ENCODE data around the gene FAM184A.
A peak's percentile ranks its signal among the peaks of the same experiment; 100 is the strongest.

FAM184A gene, protein sequence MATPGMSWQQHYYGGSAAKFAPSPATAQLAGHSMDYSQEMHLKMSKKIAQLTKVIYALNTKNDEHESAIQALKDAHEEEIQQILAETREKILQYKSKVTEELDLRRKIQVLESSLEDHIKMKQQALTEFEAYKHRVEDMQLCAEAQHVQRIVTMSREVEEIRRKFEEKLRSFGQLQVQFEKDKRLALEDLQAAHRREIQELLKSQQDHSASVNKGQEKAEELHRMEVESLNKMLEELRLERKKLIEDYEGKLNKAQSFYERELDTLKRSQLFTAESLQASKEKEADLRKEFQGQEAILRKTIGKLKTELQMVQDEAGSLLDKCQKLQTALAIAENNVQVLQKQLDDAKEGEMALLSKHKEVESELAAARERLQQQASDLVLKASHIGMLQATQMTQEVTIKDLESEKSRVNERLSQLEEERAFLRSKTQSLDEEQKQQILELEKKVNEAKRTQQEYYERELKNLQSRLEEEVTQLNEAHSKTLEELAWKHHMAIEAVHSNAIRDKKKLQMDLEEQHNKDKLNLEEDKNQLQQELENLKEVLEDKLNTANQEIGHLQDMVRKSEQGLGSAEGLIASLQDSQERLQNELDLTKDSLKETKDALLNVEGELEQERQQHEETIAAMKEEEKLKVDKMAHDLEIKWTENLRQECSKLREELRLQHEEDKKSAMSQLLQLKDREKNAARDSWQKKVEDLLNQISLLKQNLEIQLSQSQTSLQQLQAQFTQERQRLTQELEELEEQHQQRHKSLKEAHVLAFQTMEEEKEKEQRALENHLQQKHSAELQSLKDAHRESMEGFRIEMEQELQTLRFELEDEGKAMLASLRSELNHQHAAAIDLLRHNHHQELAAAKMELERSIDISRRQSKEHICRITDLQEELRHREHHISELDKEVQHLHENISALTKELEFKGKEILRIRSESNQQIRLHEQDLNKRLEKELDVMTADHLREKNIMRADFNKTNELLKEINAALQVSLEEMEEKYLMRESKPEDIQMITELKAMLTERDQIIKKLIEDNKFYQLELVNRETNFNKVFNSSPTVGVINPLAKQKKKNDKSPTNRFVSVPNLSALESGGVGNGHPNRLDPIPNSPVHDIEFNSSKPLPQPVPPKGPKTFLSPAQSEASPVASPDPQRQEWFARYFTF

DNA sequence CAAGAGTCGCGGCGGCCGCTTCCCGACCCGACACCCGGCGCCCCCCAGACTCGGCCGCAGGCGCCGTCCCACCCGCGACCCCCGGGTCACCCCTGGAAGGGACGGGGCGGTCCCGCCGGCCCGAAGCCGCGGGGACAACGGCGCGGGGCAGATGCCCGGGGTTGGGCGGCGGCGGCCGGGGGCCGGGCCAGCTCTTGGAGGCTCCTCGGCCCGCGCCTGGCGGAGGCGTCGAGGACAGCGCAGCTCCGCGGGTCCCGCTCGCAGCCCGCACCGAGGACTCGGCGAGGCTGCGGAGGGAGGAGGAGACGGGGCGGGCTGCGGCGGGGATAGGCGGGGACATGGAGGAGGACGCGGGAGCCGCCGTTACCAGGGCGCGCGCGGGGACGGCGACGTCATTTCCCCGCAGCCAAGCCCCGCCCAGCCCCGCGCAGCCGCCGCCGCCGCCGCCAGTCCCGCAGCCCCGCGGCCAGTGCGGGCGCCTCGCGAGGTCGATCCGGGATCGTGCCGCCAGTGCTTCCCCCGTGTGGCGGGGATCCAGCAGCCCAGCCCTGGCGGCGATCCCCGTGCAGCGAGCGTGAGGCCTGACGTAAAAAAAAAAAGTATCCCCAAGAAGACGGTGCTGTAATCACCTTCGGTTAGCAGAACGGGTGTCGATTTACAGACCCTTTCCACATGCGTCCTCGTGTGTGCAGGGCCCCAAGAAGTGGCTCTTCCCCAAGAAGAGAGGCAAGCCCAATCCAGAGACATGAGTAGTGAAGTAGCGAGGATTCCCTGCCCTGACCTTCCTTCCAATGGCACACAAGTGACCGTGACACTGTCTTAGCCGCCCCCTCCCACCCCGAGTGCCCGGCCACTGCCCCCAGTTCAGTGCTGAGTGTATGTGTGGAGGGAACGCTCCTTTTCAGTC is at the start of gene FAM184A:
TSS of gene FAM184A (minus strand) at position 289 of the 907 bp plus-strand sequence. CDS start 365 bp downstream, outside the sequence.
- Histone ChIP-seq H3K9ac (ENCODE audit: low read length in 2 of 2) (peak within 1 kb of the TSS; percentile 74 to 88), H3K9me3 (ENCODE audit: control insufficient read depth in 2 of 2, low read length in 2 of 2) (no peaks in the 10 kb centered on the region)

DNA sequence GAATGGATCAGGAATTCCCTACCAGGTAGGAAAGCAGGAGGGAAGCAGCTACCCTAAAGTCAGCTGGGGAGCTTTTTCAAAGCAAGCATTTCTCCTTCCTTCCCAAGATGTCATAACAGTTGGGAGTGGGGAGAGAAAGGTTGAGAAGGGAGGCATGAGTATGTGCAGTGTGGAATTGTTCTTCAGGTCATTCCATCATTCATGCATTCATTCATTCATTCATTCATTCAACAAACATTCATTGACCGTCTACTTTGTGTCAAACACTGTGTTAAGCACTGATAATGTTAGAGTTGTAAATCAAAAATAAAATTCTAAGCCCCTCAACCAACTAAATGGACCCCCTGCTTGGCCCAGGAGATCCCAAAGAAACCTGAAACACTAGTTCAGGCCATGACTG is 49.2 kb upstream of the FAM184A start:
- H3K9me3 ChIP-seq (ENCODE audit: control insufficient read depth in 2 of 2, low read length in 2 of 2), result no peaks in the 10 kb centered on the region
- no peak overlapping the region for H3K4me3 ChIP-seq (ENCODE audit: low read length in 2 of 2)
- no peak overlapping the region for H3K9ac ChIP-seq (ENCODE audit: low read length in 2 of 2)
- no peaks in the 10 kb centered on the region for H3K36me3 ChIP-seq (ENCODE audit: control insufficient read depth in 2 of 2, insufficient read depth in 2 of 2, low read length in 2 of 2)
- peaks cover 4% of the 10 kb centered on the region for H3K4me1 ChIP-seq (ENCODE audit: control insufficient read depth, insufficient read depth, low read length)
- no peaks in the 10 kb centered on the region for H3K27me3 ChIP-seq (ENCODE audit: control insufficient read depth in 1 of 2, insufficient read depth in 2 of 2, low read length in 2 of 2)
- H3K27ac ChIP-seq (ENCODE audit: low read length), result no peak overlapping the region

More for the DNA sequence above, at the start of gene FAM184A:
- H3K27ac ChIP-seq (ENCODE audit: low read length), result peak within 1 kb of the TSS; percentile 73
- no peaks in the 10 kb centered on the region for H3K27me3 ChIP-seq (ENCODE audit: control insufficient read depth in 1 of 2, insufficient read depth in 2 of 2, low read length in 2 of 2)
- H3K4me3 ChIP-seq (ENCODE audit: low read length in 2 of 2), result peak within 1 kb of the TSS; percentile 91 to 97
- peaks cover 3% of the 10 kb centered on the region for H3K4me1 ChIP-seq (ENCODE audit: control insufficient read depth, insufficient read depth, low read length)
- no peaks in the 10 kb centered on the region for H3K36me3 ChIP-seq (ENCODE audit: control insufficient read depth in 2 of 2, insufficient read depth in 2 of 2, low read length in 2 of 2)

DNA sequence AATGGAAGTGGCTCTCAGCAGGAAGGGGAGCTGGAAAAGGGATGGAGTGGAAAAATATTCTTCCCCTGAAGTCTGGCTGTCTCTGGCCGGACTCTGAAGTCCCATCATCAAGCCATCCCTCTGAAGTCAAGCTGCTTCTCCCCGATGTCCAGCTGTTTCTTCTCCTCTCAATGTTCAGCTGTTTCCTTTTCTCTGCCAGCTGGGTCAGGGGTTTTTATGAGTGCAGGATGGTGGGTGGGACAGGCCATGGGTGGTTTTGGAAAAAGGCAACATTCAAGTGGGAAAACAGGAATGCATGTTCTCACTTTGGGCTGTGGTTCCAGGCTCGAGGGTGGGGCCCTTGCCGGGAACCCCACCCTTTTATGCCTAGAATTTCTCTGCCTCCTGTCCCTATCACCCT is 48.4 kb upstream of the FAM184A start:
- Histone ChIP-seq H3K4me1 (ENCODE audit: control insufficient read depth, insufficient read depth, low read length) (peaks cover 4% of the 10 kb centered on the region), H3K9me3 (ENCODE audit: control insufficient read depth in 2 of 2, low read length in 2 of 2) (no peaks in the 10 kb centered on the region), H3K27me3 (ENCODE audit: control insufficient read depth in 1 of 2, insufficient read depth in 2 of 2, low read length in 2 of 2) (no peaks in the 10 kb centered on the region), H3K9ac (ENCODE audit: low read length in 2 of 2) (no peak overlapping the region), H3K4me3 (ENCODE audit: low read length in 2 of 2) (no peak overlapping the region), H3K27ac (ENCODE audit: low read length) (no peak overlapping the region), H3K36me3 (ENCODE audit: control insufficient read depth in 2 of 2, insufficient read depth in 2 of 2, low read length in 2 of 2) (no peaks in the 10 kb centered on the region)

DNA sequence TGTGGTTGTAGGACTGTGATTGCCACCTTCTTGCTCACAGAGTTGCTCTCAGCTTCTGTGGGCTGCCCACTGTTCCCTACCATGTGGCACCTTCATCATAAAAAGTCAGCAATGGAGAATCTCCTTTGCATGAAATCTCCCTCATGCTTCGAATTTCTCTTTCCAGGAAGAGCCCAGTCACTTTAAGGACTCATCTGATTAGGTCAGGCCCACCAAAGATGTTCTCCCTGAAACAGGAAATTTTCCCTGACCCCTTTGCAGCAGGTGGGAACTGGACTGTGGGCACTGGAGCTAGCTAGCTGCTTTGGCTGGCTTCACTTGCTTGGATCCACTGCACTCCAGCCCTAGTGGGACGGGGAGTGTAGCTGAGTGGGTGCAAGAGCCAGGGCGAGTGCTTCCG is 47.7 kb upstream of the FAM184A start:
- H3K4me1 ChIP-seq (ENCODE audit: control insufficient read depth, insufficient read depth, low read length), result peaks cover 4% of the 10 kb centered on the region
- H3K27ac ChIP-seq (ENCODE audit: low read length), result no peak overlapping the region
- no peaks in the 10 kb centered on the region for H3K27me3 ChIP-seq (ENCODE audit: control insufficient read depth in 1 of 2, insufficient read depth in 2 of 2, low read length in 2 of 2)
- H3K9me3 ChIP-seq (ENCODE audit: control insufficient read depth in 2 of 2, low read length in 2 of 2), result no peaks in the 10 kb centered on the region
- no peak overlapping the region for H3K9ac ChIP-seq (ENCODE audit: low read length in 2 of 2)
- H3K36me3 ChIP-seq (ENCODE audit: control insufficient read depth in 2 of 2, insufficient read depth in 2 of 2, low read length in 2 of 2), result no peaks in the 10 kb centered on the region
- no peak overlapping the region for H3K4me3 ChIP-seq (ENCODE audit: low read length in 2 of 2)

DNA sequence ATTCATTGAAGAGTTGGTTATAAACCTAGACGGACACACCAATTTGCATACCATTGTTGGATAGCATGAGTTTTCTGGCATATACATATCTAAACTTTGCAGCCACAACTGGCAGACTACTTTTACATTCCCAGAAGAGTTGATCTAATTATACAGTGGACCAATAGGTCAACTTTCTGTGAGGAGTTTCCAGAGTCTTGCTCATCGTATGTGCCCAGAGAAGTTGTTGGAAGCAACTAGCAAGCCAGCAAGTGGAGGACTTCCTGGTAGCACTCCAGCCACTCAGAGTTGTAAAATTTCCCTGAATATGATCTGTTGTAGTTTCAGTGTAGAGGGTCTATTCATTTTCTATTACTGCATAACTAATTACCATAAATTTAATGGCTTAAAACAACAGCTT is 47.1 kb upstream of the FAM184A start:
- H3K27me3 ChIP-seq (ENCODE audit: control insufficient read depth in 1 of 2, insufficient read depth in 2 of 2, low read length in 2 of 2), result no peaks in the 10 kb centered on the region
- H3K4me3 ChIP-seq (ENCODE audit: low read length in 2 of 2), result no peak overlapping the region
- H3K9ac ChIP-seq (ENCODE audit: low read length in 2 of 2), result no peak overlapping the region
- H3K36me3 ChIP-seq (ENCODE audit: control insufficient read depth in 2 of 2, insufficient read depth in 2 of 2, low read length in 2 of 2), result no peaks in the 10 kb centered on the region
- peaks cover 4% of the 10 kb centered on the region for H3K4me1 ChIP-seq (ENCODE audit: control insufficient read depth, insufficient read depth, low read length)
- H3K9me3 ChIP-seq (ENCODE audit: control insufficient read depth in 2 of 2, low read length in 2 of 2), result no peaks in the 10 kb centered on the region
- no peak overlapping the region for H3K27ac ChIP-seq (ENCODE audit: low read length)

DNA sequence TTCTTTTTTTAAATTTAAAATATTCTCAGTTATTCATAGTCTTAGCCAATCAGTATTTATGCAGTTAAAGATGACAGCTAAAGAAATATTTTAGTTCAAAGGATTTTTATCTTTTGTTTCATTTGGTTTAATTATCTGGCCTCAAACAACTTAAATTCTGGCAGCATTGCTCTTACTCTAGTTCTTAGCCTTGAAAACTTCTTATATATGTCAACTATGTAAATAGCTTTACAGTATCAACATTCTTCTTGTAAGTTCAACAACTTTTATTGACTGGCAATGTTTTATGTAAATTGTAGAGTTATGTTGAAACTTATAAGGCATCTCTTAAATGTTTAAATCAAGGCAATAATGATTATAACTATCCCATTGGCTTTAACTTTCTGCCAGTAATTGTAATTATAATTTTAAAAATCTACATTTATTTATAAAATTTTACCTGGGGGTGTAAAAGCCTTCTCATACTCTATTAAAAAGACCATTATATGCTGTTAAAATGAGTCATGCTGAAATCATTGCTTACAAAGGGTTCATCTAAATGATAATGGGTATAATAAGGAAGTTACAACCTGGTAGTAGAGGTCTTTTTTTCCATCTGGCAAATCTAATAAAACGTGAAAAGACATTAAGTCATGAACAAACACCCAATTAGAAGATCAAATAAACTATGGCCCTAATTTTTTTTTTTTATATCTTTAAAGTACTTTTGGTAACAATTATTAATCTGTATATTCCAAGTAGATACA is 45.8 kb upstream of the FAM184A start:
- Histone ChIP-seq H3K36me3 (ENCODE audit: control insufficient read depth in 2 of 2, insufficient read depth in 2 of 2, low read length in 2 of 2) (no peaks in the 10 kb centered on the region), H3K9ac (ENCODE audit: low read length in 2 of 2) (no peak overlapping the region), H3K27me3 (ENCODE audit: control insufficient read depth in 1 of 2, insufficient read depth in 2 of 2, low read length in 2 of 2) (no peaks in the 10 kb centered on the region), H3K27ac (ENCODE audit: low read length) (no peak overlapping the region), H3K4me1 (ENCODE audit: control insufficient read depth, insufficient read depth, low read length) (no peaks in the 10 kb centered on the region), H3K4me3 (ENCODE audit: low read length in 2 of 2) (no peak overlapping the region), H3K9me3 (ENCODE audit: control insufficient read depth in 2 of 2, low read length in 2 of 2) (no peaks in the 10 kb centered on the region)

DNA sequence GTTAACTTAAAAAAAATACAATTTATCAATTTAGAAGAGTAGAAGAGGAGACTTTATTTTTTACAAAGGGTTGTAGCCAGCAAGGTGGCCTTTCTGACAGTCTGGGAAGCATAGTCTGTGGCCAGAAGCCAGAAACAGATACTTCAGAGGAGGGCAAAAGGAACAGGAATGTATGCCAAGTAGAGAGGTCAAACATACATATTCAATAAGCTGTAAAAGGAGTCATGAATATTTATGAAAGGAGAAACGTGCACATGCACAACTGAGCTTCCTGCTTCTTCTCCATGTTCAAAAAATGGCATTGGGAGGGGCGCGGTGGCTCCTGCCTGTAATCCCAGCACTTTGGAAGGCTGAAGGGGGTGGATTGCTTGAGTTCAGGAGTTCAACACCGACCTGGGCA is 43.9 kb upstream of the FAM184A start:
- Histone ChIP-seq H3K9me3 (ENCODE audit: control insufficient read depth in 2 of 2, low read length in 2 of 2) (no peaks in the 10 kb centered on the region), H3K27ac (ENCODE audit: low read length) (no peak overlapping the region), H3K4me1 (ENCODE audit: control insufficient read depth, insufficient read depth, low read length) (no peaks in the 10 kb centered on the region), H3K27me3 (ENCODE audit: control insufficient read depth in 1 of 2, insufficient read depth in 2 of 2, low read length in 2 of 2) (no peaks in the 10 kb centered on the region), H3K9ac (ENCODE audit: low read length in 2 of 2) (no peak overlapping the region), H3K36me3 (ENCODE audit: control insufficient read depth in 2 of 2, insufficient read depth in 2 of 2, low read length in 2 of 2) (no peaks in the 10 kb centered on the region), H3K4me3 (ENCODE audit: low read length in 2 of 2) (no peak overlapping the region)

DNA sequence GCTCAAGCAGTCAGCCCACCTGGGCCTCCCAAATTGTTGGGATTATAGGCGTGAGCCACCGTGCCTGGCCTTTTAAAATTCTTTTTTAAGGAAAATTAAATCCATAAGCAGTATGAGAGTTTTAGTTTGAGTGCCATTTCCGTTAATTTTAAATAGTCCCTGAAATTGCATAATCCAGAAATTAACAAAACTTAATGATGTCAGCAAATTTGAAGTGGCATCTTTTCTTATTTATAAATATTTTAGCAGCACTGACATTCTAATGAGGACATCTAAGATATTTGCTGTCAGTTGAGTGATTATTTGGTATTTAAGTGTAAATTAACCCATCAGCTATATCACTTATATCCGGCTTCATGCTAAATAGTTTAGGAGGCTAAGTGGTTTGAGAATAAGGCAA is 42.9 kb upstream of the FAM184A start:
- no peak overlapping the region for H3K4me3 ChIP-seq (ENCODE audit: low read length in 2 of 2)
- H3K27ac ChIP-seq (ENCODE audit: low read length), result no peak overlapping the region
- H3K9ac ChIP-seq (ENCODE audit: low read length in 2 of 2), result no peak overlapping the region
- H3K4me1 ChIP-seq (ENCODE audit: control insufficient read depth, insufficient read depth, low read length), result no peaks in the 10 kb centered on the region
- no peaks in the 10 kb centered on the region for H3K9me3 ChIP-seq (ENCODE audit: control insufficient read depth in 2 of 2, low read length in 2 of 2)
- no peaks in the 10 kb centered on the region for H3K36me3 ChIP-seq (ENCODE audit: control insufficient read depth in 2 of 2, insufficient read depth in 2 of 2, low read length in 2 of 2)
- H3K27me3 ChIP-seq (ENCODE audit: control insufficient read depth in 1 of 2, insufficient read depth in 2 of 2, low read length in 2 of 2), result no peaks in the 10 kb centered on the region

DNA sequence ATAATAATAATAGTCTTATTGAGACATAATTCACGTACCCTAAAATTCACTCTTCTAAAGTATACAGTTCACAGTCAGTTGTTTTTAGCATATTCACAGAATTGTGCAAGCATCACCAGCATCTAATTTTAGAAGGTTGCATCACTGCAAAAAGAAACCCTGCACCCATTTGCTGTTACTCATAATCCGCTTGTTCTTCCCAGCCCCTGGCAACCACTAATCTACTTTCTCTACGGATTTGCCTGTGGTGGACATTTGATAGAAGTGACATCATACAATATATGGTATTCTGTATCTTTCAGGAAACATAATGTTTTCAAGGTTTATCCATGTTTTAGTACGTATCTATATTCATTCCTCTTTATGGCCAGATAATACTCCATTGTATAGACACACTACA is 41.5 kb upstream of the FAM184A start:
- Histone ChIP-seq H3K36me3 (ENCODE audit: control insufficient read depth in 2 of 2, insufficient read depth in 2 of 2, low read length in 2 of 2) (no peaks in the 10 kb centered on the region), H3K9me3 (ENCODE audit: control insufficient read depth in 2 of 2, low read length in 2 of 2) (no peaks in the 10 kb centered on the region), H3K27me3 (ENCODE audit: control insufficient read depth in 1 of 2, insufficient read depth in 2 of 2, low read length in 2 of 2) (no peaks in the 10 kb centered on the region), H3K27ac (ENCODE audit: low read length) (no peak overlapping the region), H3K4me1 (ENCODE audit: control insufficient read depth, insufficient read depth, low read length) (no peaks in the 10 kb centered on the region), H3K9ac (ENCODE audit: low read length in 2 of 2) (no peak overlapping the region), H3K4me3 (ENCODE audit: low read length in 2 of 2) (no peak overlapping the region)
